ENCODE measurements around the gene WFDC10B. TPM values are rescaled to one million over a fixed set of nuclear protein-coding genes. Genes with fewer than 3 reads are reported as not detected.

Gene WFDC10B
- total RNA-seq, 1 experiment from 2014 or later: not detected

DNA sequence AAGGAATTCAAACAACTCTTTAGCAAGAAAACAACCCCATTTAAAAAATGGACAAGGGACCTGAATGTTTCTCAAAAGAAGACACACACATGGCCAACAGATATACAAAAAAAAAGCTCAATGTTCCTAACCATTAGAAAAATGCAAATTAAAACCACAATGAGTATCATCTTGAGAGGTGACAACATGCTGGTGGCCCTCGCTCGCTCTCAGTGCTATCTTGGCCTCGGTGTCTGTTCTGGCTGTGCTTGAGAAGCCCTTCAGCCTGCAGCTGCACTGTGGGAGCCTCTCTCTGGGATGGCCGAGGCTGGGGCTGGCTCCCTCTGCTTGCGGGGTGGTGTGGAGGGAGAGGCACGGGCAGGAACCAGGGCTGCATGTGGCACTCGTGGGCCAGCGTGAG lies 30.7 kb upstream of the WFDC10B start:
- Histone ChIP-seq H3K9ac (ENCODE audit: extremely low read depth, insufficient read length, low read length) (no peak overlapping the region), H3K79me1 (ENCODE audit: insufficient read depth, low read depth, low read length, poor library complexity, severe bottlenecking) (no peaks in the 10 kb centered on the region), H2BK120ac (ENCODE audit: low read depth, low read length, poor library complexity, severe bottlenecking) (no peak overlapping the region), H3K14ac (ENCODE audit: insufficient read depth, low read length) (no peak overlapping the region), H4K8ac (replicated peaks; ENCODE audit: insufficient read length, low read depth, low read length) (no peak overlapping the region), H3K23me2 (ENCODE audit: insufficient read length, low read depth, low read length, poor library complexity, severe bottlenecking) (no peaks in the 10 kb centered on the region), H2BK5ac (ENCODE audit: insufficient read length, low read length) (no peak overlapping the region), H3K56ac (ENCODE audit: insufficient read length, low read depth, low read length) (no peak overlapping the region), H3K18ac (ENCODE audit: insufficient read length, low read depth, low read length) (no peak overlapping the region), H3K27ac (ENCODE audit: insufficient read length, low read depth, low read length) (no peak overlapping the region), H4K20me1 (ENCODE audit: control insufficient read depth, insufficient read depth, insufficient read length) (no peaks in the 10 kb centered on the region), H2AFZ (ENCODE audit: low read length) (no peak overlapping the region), H3K27me3 (ENCODE audit: insufficient read depth, low read length) (no peaks in the 10 kb centered on the region), H2BK12ac (ENCODE audit: insufficient read length, low read depth, low read length) (no peak overlapping the region), H3T11ph (ENCODE audit: low read length) (no peak overlapping the region), H3K4ac (ENCODE audit: low read depth, low read length) (no peak overlapping the region), H2BK20ac (ENCODE audit: low read depth, low read length, poor library complexity, severe bottlenecking) (no peak overlapping the region), H3K4me2 (ENCODE audit: insufficient read depth, insufficient read length, low read length) (no peak overlapping the region), H2AK5ac (ENCODE audit: insufficient read length, low read length) (no peak overlapping the region), H3K9me3 (ENCODE audit: control insufficient read depth, low read depth, low read length) (peaks cover 10% of the 10 kb centered on the region), H3K79me2 (ENCODE audit: insufficient read depth, low read length) (no peaks in the 10 kb centered on the region), H3K4me1 (ENCODE audit: insufficient read depth, low read length) (no peaks in the 10 kb centered on the region), H4K5ac (ENCODE audit: insufficient read length, low read depth, low read length) (no peak overlapping the region), H4K91ac (ENCODE audit: insufficient read length, low read depth, low read length) (no peak overlapping the region), H3K23ac (ENCODE audit: insufficient read length, low read depth, low read length) (no peak overlapping the region), H2BK15ac (ENCODE audit: low read depth, low read length) (no peak overlapping the region; the same call in 1 of the 2 replicates)
- H3K27ac Mint-ChIP-seq: no peak overlapping the region
- H3K4me3 Mint-ChIP-seq: no peak overlapping the region
- TF ChIP-seq, protein P1, sequence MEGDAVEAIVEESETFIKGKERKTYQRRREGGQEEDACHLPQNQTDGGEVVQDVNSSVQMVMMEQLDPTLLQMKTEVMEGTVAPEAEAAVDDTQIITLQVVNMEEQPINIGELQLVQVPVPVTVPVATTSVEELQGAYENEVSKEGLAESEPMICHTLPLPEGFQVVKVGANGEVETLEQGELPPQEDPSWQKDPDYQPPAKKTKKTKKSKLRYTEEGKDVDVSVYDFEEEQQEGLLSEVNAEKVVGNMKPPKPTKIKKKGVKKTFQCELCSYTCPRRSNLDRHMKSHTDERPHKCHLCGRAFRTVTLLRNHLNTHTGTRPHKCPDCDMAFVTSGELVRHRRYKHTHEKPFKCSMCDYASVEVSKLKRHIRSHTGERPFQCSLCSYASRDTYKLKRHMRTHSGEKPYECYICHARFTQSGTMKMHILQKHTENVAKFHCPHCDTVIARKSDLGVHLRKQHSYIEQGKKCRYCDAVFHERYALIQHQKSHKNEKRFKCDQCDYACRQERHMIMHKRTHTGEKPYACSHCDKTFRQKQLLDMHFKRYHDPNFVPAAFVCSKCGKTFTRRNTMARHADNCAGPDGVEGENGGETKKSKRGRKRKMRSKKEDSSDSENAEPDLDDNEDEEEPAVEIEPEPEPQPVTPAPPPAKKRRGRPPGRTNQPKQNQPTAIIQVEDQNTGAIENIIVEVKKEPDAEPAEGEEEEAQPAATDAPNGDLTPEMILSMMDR (conservative IDR thresholded peaks at IDR 0.05): no peak
- WGBS (ENCODE audit: extremely low coverage, insufficient read length, low lambda C conversion rate): no CpG with 5 or more reads among the region's 8 CpGs
- no peaks in the 10 kb centered on the region for H3K4me1 Mint-ChIP-seq
- peaks cover 17 to 34% (median 21%) of the 10 kb centered on the region in 3 experiments for H3K36me3 Mint-ChIP-seq (ENCODE audit: insufficient read depth in 1 of 3, low read depth in 3 of 3)
- no peaks in the 10 kb centered on the region for H3K27me3 Mint-ChIP-seq (ENCODE audit: low read depth)
- no peak for DNase-seq
- H3K9me3 Mint-ChIP-seq: peaks cover 44 to 57% of the 10 kb centered on the region in 2 experiments
